ENCODE measurements around the gene GEMIN2.

DNA sequence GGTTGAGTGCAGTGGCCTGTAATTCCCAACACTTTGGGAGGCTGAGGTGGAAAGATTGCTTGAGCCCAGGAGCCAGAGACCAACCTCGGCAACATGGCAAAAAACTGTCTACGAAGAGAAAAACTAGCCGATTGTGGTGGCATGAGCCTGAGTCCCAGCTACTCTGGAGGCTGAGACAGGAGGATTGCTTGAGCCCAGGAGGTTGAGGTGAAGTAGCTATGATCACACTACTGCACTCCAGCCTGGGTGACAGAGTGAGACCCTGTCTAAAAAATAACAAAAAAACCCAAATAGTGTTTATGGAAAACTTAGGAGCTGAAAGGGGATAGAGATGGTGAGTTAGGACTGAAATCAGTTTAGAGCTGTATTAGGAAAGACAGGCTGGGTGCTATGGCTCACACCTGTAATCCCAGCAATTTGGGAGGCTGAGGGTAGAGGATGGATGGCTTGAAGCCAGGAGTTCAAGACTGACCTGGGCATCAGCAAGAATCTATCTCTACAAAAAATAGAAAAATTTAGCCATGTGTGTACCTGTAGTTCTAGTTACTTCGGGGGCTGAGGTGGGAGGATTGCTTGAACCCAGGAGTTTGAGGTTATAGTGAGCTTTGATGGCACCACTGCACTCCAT lies 70.6 kb downstream of the GEMIN2 start:
- TF ChIP-seq POLR2AphosphoS5 (IDR thresholded peaks at IDR 0.05; ENCODE audit: low read depth, low read length) (no peak), TAF1 (IDR thresholded peaks at IDR 0.05; ENCODE audit: borderline replicate concordance, insufficient read depth, low read length) (no peak), SIN3A (IDR thresholded peaks at IDR 0.05; ENCODE audit: borderline replicate concordance, insufficient read depth, low read length) (no peak)
- TF ChIP-seq, protein P1, sequence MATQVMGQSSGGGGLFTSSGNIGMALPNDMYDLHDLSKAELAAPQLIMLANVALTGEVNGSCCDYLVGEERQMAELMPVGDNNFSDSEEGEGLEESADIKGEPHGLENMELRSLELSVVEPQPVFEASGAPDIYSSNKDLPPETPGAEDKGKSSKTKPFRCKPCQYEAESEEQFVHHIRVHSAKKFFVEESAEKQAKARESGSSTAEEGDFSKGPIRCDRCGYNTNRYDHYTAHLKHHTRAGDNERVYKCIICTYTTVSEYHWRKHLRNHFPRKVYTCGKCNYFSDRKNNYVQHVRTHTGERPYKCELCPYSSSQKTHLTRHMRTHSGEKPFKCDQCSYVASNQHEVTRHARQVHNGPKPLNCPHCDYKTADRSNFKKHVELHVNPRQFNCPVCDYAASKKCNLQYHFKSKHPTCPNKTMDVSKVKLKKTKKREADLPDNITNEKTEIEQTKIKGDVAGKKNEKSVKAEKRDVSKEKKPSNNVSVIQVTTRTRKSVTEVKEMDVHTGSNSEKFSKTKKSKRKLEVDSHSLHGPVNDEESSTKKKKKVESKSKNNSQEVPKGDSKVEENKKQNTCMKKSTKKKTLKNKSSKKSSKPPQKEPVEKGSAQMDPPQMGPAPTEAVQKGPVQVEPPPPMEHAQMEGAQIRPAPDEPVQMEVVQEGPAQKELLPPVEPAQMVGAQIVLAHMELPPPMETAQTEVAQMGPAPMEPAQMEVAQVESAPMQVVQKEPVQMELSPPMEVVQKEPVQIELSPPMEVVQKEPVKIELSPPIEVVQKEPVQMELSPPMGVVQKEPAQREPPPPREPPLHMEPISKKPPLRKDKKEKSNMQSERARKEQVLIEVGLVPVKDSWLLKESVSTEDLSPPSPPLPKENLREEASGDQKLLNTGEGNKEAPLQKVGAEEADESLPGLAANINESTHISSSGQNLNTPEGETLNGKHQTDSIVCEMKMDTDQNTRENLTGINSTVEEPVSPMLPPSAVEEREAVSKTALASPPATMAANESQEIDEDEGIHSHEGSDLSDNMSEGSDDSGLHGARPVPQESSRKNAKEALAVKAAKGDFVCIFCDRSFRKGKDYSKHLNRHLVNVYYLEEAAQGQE (IDR thresholded peaks at IDR 0.05; ENCODE audit: insufficient read depth in 1 of 2, low read depth in 2 of 2, low read length in 2 of 2) = no peak
